HL-60 (cell line): ENCODE data around the gene KAZN.
"Not testable (repeated sequence)": the region's sequence is repeated elsewhere in the genome, so short reads cannot be mapped to it uniquely, and the experiment has no call there.

Experiments
- DNase-seq, 2 experiments: peaks; one replicate each; pipeline ENCODE4 v3.0.0-alpha.2; 2010 to 2020; ENCODE audit warnings: low read depth in 1 of 2, low spot score in 1 of 2
- H3K27ac ChIP-seq: fragments of 250-450 bp; sonication (Bioruptor Pico); replicated peaks from 2 replicates; pipeline ENCODE4 v1.5.1; 2020; ENCODE audit warnings: mild to moderate bottlenecking, moderate library complexity
- H3K27me3 ChIP-seq: fragments of 250-450 bp; sonication (Bioruptor Pico); 2 replicates; pipeline ENCODE4 v1.5.1; 2021; ENCODE audit warnings: mild to moderate bottlenecking, moderate library complexity; ENCODE audit not compliant: insufficient read depth, poor library complexity, severe bottlenecking
- H3K4me3 ChIP-seq: replicated peaks from 2 replicates; pipeline ENCODE4 v1.5.1; 2011; ENCODE audit warnings: mild to moderate bottlenecking, control low read depth, low read length; ENCODE audit not compliant: insufficient read depth
- GABPA ChIP-seq: IDR thresholded peaks from 2 replicates; pipeline ENCODE4 v1.6.1; 2012; ENCODE audit warnings: low read depth
- POLR2AphosphoS5 ChIP-seq: IDR thresholded peaks from 2 replicates; pipeline ENCODE4 v1.6.1; 2012; ENCODE audit warnings: low read depth
- SPI1 ChIP-seq: IDR thresholded peaks from 2 replicates; pipeline ENCODE4 v1.6.1; 2012; ENCODE audit warnings: low read depth, mild to moderate bottlenecking, borderline replicate concordance
- TF ChIP-seq, protein P1 (sequence below): IDR thresholded peaks from one replicate; pipeline ENCODE4 v1.5.1; 2011; ENCODE audit warnings: low read length, control low read depth, inconsistent platforms; ENCODE audit not compliant: insufficient read depth
- TF ChIP-seq, protein P2 (sequence below): IDR thresholded peaks from 2 replicates; pipeline ENCODE4 v1.6.1; 2012; ENCODE audit warnings: low read depth; ENCODE audit not compliant: insufficient replicate concordance

KAZN gene

DNA sequence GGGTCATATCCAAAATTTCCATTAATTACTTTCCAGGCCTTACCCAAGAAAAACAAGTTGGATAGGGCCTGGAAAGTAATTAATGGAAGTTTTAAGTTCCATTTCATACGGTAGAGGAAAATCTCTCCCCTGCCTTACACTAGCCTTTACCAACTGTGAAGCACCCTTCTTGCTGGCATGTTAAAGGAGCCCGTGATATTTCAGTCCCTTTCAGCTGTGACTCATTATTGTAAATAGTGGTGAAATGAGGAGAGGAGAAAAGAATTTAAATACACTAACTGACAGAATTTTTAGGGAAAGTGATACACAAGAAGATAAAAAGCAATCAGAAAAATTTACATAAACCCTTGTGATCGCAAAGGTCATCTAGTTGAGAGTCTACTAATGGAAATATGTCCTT, 20.3 kb upstream of the KAZN start:
- Histone ChIP-seq H3K4me3 (no peak overlapping the region), H3K27ac (no peak overlapping the region), H3K27me3 (no peaks in the 10 kb centered on the region)
- DNase-seq, result no peak
- TF ChIP-seq SPI1, result no peak
- TF ChIP-seq, protein P1, sequence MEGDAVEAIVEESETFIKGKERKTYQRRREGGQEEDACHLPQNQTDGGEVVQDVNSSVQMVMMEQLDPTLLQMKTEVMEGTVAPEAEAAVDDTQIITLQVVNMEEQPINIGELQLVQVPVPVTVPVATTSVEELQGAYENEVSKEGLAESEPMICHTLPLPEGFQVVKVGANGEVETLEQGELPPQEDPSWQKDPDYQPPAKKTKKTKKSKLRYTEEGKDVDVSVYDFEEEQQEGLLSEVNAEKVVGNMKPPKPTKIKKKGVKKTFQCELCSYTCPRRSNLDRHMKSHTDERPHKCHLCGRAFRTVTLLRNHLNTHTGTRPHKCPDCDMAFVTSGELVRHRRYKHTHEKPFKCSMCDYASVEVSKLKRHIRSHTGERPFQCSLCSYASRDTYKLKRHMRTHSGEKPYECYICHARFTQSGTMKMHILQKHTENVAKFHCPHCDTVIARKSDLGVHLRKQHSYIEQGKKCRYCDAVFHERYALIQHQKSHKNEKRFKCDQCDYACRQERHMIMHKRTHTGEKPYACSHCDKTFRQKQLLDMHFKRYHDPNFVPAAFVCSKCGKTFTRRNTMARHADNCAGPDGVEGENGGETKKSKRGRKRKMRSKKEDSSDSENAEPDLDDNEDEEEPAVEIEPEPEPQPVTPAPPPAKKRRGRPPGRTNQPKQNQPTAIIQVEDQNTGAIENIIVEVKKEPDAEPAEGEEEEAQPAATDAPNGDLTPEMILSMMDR, result no peak
- TF ChIP-seq POLR2AphosphoS5, result no peak
- TF ChIP-seq, protein P2, sequence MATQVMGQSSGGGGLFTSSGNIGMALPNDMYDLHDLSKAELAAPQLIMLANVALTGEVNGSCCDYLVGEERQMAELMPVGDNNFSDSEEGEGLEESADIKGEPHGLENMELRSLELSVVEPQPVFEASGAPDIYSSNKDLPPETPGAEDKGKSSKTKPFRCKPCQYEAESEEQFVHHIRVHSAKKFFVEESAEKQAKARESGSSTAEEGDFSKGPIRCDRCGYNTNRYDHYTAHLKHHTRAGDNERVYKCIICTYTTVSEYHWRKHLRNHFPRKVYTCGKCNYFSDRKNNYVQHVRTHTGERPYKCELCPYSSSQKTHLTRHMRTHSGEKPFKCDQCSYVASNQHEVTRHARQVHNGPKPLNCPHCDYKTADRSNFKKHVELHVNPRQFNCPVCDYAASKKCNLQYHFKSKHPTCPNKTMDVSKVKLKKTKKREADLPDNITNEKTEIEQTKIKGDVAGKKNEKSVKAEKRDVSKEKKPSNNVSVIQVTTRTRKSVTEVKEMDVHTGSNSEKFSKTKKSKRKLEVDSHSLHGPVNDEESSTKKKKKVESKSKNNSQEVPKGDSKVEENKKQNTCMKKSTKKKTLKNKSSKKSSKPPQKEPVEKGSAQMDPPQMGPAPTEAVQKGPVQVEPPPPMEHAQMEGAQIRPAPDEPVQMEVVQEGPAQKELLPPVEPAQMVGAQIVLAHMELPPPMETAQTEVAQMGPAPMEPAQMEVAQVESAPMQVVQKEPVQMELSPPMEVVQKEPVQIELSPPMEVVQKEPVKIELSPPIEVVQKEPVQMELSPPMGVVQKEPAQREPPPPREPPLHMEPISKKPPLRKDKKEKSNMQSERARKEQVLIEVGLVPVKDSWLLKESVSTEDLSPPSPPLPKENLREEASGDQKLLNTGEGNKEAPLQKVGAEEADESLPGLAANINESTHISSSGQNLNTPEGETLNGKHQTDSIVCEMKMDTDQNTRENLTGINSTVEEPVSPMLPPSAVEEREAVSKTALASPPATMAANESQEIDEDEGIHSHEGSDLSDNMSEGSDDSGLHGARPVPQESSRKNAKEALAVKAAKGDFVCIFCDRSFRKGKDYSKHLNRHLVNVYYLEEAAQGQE, result no peak
- TF ChIP-seq GABPA, result no peak

DNA sequence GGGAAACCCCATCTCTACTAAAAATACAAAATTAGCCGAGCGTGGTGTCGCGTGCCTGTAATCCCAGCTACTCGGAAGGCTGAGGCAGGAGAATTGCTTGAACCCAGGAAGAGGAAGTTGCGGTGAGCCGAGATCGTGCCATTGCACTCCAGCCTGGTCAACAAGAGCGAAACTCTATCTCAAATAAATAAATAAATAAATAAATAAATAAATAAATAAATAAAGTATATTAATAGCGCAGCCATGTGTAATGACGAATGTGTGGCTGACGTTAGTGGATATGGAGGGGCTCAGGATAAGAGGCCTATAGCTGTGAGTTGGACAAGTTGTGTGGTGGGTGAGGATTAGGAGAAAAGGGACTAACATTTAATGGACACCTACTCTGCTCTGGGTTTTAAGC, 18.2 kb upstream of the KAZN start:
- not testable (repeated sequence) for H3K27ac ChIP-seq, DNase-seq, H3K27me3 ChIP-seq, H3K4me3 ChIP-seq

DNA sequence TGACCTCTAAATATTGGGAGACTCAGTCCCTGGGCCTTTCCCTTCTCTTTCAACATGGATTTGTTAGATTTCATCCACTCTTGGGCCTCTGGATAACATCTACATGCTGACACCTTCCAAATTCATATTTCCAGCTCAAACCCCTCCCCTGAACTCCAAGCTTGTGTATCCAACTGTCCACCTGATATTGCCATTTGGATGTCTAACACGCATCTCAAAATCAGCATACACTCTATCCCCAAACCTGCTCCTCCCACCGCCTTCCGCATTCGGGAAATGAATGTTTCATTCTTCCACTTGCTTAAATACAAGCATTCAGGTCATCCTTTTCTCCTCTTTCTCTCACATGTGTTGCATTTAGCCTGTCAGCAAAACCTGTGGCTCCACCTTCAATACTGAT, 17.5 kb upstream of the KAZN start:
- DNase-seq, result no peak
- no peak overlapping the region for H3K4me3 ChIP-seq
- TF ChIP-seq, protein P2, result no peak
- TF ChIP-seq, protein P1, result no peak
- TF ChIP-seq GABPA (no peak), SPI1 (no peak), POLR2AphosphoS5 (no peak)
- H3K27ac ChIP-seq, result no peak overlapping the region
- no peaks in the 10 kb centered on the region for H3K27me3 ChIP-seq

DNA sequence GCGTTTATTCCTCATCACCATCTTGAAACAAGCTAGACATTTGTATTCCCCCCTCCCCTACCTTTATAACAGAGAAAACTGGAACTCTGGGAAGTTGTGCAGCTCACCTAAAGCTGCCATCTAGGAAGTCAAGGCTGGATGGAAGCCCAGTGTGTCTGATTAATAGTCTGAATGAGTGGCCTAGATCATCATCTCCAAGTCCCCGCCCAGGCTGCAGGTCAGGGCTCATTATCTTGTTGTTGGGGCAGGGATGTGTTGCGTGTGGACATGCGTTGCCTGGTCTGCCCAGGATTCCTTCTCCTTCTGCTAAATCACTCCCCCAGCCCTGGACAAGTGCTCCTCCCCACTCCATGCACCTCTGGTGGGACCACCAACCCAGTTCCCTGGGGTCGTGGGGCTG, 14.7 kb upstream of the KAZN start:
- DNase-seq, result no peak
- H3K27ac ChIP-seq, result no peak overlapping the region
- no peak for TF ChIP-seq POLR2AphosphoS5
- TF ChIP-seq, protein P2, result no peak
- no peak for TF ChIP-seq SPI1
- TF ChIP-seq GABPA, result no peak
- TF ChIP-seq, protein P1, result no peak
- no peak overlapping the region for H3K4me3 ChIP-seq
- no peaks in the 10 kb centered on the region for H3K27me3 ChIP-seq
